ENCODE measurements around the gene PROCA1. TPM values are rescaled to one million over a fixed set of nuclear protein-coding genes. Genes with fewer than 3 reads are reported as not detected.
A peak's percentile ranks its signal among the peaks of the same experiment; 100 is the strongest.
"Not testable (repeated sequence)": the region's sequence is repeated elsewhere in the genome, so short reads cannot be mapped to it uniquely, and the experiment has no call there.

Gene PROCA1
- polyA plus RNA-seq, 1 donor from 2014 or later: 2.7 TPM

DNA sequence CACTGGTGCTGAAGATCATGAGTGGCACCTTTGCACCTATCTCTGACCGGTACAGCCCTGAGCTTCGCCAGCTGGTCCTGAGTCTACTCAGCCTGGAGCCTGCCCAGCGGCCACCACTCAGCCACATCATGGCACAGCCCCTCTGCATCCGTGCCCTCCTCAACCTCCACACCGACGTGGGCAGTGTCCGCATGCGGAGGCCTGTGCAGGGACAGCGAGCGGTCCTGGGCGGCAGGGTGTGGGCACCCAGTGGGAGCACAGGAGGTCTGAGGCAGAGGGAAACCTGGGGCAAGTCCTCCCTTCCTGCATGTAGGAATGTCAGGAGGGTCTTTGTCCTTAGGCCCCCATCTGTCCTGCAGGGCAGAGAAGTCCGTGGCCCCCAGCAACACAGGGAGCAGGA lies 25.6 kb upstream of the PROCA1 start:
- Mint-ChIP-seq H3K36me3 (peaks cover 8% of the 10 kb centered on the region), H3K4me1 (peaks cover 27 to 52% (median 40%) of the 10 kb centered on the region in 3 donors), H3K9me3 (no peaks in the 10 kb centered on the region), H3K27me3 (peaks cover 5% of the 10 kb centered on the region), H3K27ac (peak overlapping the region; percentile 97 to 100 (median 100)), H3K4me3 (peak overlapping the region; percentile 53 to 93 (median 79))

DNA sequence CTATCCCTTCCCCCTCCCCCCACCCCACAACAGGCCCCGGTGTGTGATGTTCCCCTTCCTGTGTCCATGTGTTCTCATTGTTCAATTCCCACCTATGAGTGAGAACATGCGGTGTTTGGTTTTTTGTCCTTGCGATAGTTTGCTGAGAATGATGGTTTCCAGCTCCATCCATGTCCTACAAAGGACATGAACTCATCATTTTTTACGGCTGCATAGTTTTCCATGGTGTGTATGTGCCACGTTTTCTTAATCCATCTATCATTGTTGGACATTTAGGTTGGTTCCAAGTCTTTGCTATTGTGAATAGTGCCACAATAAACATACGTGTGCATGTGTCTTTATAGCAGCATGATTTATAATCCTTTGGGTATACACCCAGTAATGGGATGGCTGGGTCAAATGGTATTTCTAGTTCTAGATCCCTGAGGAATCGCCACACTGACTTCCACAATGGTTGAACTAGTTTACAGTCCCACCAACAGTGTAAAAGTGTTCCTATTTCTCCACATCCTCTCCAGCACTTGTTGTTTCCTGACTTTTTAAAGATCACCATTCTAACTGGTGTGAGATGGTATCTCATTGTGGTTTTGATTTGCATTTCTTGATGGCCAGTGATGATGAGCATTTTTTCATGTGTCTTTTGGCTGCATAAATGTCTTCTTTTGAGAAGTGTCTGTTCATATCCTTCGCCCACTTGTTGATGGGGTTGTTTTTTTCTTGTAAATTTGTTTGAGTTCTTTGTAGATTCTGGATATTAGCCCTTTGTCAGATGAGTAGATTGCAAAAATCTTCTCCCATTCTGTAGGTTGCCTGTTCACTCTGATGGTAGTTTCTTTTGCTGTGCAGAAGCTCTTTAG lies 24.5 kb upstream of the PROCA1 start:
- peaks cover 19 to 44% (median 31%) of the 10 kb centered on the region in 3 donors for H3K4me1 Mint-ChIP-seq
- not testable (repeated sequence) for H3K36me3 Mint-ChIP-seq, H3K9me3 Mint-ChIP-seq, H3K27me3 Mint-ChIP-seq
- peak overlapping the region in 3 of 4 donors; percentile 32 to 54 (median 53) for H3K4me3 Mint-ChIP-seq
- H3K27ac Mint-ChIP-seq: peak overlapping the region in 1 of 3 donors; percentile 97

DNA sequence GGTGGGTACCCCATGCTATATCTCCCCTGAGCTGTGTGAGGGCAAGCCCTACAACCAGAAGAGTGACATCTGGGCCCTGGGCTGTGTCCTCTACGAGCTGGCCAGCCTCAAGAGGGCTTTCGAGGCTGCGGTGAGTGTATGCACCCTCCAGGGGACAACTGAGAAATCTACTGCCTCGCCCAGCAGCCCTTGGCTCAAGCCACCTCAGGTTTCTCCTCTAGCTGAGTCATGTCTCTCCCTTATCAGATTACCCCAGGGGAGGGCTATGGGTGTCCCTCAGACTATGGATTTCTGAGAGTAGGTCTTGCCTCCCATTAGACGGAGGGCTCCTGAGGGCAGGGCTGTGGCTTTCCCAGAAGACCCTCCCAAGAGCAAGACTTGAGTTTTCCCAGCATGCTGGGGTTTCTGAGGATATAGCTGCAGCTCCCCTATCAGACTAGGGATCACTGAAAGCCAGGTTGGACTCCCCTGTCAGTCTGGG lies 23.6 kb upstream of the PROCA1 start:
- Mint-ChIP-seq H3K27ac (no peak overlapping the region), H3K27me3 (peaks cover 2% of the 10 kb centered on the region), H3K4me1 (peaks cover 19 to 39% (median 24%) of the 10 kb centered on the region in 3 donors), H3K36me3 (peaks cover 8% of the 10 kb centered on the region), H3K9me3 (no peaks in the 10 kb centered on the region), H3K4me3 (peak overlapping the region in 2 of 4 donors; percentile 7 to 43)

DNA sequence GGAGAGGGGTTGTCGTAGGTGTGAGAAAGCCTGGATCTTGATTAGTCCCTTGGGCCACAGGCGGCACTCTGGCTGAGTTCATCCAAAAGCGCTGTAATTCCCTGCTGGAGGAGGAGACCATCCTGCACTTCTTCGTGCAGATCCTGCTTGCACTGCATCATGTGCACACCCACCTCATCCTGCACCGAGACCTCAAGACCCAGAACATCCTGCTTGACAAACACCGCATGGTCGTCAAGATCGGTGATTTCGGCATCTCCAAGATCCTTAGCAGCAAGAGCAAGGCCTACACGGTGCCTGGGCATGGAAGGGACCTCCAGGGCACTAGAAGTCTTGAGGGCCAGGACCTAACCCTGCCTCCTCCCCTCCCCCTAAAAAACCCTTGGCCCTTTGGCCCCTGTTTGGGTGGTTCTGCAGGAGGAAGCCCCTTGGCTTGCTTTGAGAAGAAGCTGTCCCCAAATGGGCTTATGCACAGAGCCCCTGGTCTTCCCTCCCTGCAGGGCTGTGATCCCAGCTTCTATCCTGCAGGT lies 23.1 kb upstream of the PROCA1 start:
- Mint-ChIP-seq H3K36me3 (peaks cover 8% of the 10 kb centered on the region), H3K9me3 (no peaks in the 10 kb centered on the region), H3K4me3 (peak overlapping the region in 2 of 4 donors; percentile 25 to 43), H3K27me3 (peaks cover 2% of the 10 kb centered on the region), H3K27ac (peak overlapping the region in 2 of 3 donors; percentile 23 to 83), H3K4me1 (peaks cover 19 to 40% (median 23%) of the 10 kb centered on the region in 3 donors)

DNA sequence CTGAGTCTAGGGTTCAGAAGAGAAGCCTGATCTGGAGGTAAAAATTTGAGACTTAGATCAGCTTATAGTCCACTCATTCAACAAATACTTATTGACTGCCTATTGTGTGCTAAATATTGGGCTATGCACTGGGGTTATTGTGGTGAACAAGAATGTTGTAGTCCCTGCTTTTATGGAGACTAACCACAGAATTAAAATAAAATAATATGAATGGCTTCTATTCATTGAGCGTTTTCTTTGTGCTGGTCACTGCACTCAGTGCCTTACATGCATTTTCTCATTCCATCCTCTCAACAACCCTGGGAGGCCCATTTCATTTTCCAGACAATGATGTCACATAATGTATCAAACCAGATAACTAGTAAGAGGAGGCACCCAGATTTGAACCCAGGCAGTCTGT lies 21.7 kb upstream of the PROCA1 start:
- H3K36me3 Mint-ChIP-seq: peaks cover 8% of the 10 kb centered on the region
- H3K27ac Mint-ChIP-seq: peak overlapping the region in 2 of 3 donors; percentile 80 to 83
- H3K9me3 Mint-ChIP-seq: no peaks in the 10 kb centered on the region
- peak overlapping the region in 1 of 4 donors; percentile 62 for H3K4me3 Mint-ChIP-seq
- H3K27me3 Mint-ChIP-seq: no peaks in the 10 kb centered on the region
- peaks cover 16 to 39% (median 24%) of the 10 kb centered on the region in 3 donors for H3K4me1 Mint-ChIP-seq

DNA sequence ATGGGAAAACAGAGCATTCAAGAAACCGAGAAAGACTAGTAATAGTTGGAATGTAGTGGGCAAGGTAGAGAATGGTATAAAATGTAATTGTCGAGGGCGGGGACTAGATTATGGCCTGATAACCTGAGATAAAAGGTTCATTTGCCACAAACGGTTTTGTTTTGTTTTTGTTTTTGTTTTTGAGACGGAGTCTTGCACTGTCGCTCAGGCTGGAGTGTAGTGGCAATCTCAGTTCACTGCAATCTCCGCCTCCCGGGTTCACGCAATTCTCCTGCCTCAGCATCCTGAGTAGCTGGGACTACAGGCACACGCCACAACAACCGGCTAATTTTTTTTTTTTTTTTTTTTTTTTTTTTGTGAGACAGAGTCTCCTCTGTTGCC lies 18.3 kb upstream of the PROCA1 start:
- Mint-ChIP-seq H3K9me3 (no peaks in the 10 kb centered on the region), H3K36me3 (peaks cover 4% of the 10 kb centered on the region), H3K27me3 (no peaks in the 10 kb centered on the region), H3K4me3 (peak overlapping the region; percentile 0 to 65 (median 60)), H3K4me1 (peaks cover 25 to 39% (median 30%) of the 10 kb centered on the region in 3 donors), H3K27ac (peak overlapping the region; percentile 48 to 100 (median 76))

DNA sequence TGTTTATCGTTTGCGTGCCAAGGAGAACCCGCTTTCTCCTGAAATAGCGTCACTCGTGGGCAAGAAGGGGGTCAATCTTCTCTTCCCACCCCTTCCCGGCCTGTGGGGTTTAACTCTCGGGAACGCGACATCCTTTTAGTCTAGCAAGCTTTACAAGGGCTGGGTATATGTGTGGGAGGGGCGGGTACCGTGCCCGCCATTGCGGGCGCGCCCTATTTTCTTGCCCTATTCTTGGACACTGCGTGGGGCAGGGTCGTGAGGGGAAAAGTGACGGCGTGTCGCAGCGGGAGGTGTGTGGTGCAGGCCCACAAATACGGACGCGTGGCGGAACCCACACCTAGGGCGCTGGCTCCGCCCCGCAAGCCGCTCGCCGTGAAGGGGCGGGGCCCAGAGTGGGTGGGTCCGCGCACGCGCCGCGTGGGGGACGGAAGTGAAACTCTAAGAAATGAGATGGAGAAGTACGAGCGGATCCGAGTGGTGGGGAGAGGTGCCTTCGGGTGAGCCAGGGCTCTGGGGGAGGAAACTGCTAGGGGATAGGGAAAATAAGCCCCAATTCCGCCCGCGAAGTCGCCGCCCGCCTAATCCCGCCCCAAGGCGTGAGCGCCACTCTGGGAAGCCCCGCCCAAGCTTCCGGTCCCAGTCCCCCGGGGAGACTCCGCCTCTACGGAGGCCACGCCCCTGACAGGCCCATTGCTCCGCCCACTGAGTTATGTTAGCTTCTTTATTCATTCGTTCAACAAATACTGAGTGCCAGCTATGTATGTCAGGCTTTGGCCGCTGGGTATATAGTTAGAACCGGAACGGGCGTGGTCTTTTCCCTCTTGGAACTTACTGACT lies 16.9 kb upstream of the PROCA1 start, which contains the start of gene NEK8:
Gene NEK8 (plus strand): TSS at position 425 of the 837 bp plus-strand sequence. CDS start 26 bp downstream, at position 451.
- Mint-ChIP-seq H3K36me3 (peaks cover 2% of the 10 kb centered on the region), H3K4me1 (peaks cover 22 to 36% (median 32%) of the 10 kb centered on the region in 3 donors), H3K9me3 (no peaks in the 10 kb centered on the region), H3K4me3 (peak within 1 kb of the TSS; percentile 91 to 98 (median 96)), H3K27ac (peak within 1 kb of the TSS; percentile 99 to 100 (median 100)), H3K27me3 (no peaks in the 10 kb centered on the region)

DNA sequence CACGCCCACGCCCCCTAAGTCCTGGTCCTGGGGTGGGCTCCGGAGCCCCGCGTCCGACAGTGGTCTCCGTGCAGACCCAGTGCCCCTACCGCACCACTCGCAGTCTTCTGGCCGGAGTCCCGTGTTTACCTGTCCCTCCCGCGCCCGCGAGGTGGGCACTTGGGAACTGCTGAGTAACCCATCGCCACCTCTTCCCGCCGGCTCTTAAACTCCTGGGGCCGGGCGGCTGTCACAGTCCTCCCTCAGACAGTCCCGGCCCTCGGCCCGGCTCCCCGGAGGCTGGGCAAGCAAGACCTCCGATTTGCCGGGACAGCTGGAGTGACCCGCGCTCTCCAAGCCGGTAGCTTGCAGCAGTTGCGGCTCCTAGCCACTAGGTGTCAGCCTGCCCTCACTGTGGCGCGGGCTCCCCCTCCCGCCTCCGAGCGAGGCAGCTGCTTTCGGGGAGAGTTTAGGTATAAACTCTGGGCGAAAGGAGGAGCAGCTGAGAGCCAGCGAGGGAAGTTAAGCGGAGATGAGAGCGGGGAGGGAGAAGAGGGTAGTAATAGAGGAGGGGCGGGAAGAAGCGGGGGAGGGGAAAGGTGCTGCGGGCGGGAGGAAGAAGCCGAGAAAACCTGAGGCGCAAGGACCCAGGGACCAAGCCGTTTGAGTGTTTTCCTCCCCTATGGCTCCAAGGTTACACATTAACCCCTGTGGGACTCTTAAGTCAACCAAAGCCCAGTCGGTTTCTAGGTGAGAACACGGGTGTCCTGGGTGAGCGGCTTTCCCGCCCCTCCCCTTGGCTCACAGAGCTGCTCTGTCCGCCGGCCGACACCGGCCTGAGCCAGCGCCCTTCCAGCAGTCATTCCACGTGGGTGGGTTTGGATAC lies 15.2 kb upstream of the PROCA1 start:
- Mint-ChIP-seq H3K36me3 (peaks cover 2% of the 10 kb centered on the region), H3K27ac (peak overlapping the region; percentile 99 to 100 (median 100)), H3K4me1 (peaks cover 28 to 41% (median 32%) of the 10 kb centered on the region in 3 donors), H3K4me3 (peak overlapping the region; percentile 91 to 98 (median 96)), H3K27me3 (no peaks in the 10 kb centered on the region), H3K9me3 (no peaks in the 10 kb centered on the region)

DNA sequence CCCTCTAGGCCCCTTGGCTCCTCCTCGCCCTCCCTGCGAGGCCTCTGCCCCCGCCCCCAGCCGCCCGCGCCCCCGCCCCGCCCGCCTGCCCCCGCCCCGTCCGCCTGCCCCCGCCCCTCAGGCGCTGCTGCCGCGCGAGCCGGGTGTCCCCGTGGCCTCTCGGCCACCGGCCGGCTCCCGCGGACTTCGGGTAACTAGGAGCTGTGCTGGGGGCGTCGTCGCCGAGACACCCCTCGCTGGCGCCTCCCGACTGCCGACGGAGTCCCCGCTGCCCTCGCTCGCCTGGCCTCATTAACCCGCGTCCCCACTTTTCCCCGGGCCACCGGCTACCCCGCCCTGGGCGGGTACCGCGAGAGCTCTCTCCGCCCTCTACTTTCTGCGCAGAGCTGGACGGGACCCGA lies 14.5 kb upstream of the PROCA1 start, which contains the start of gene TLCD1:
Gene TLCD1 (minus strand): TSS at position 8 of the 401 bp plus-strand sequence. CDS start 136 bp downstream, outside the sequence.
- Mint-ChIP-seq H3K9me3 (no peaks in the 10 kb centered on the region), H3K27me3 (no peaks in the 10 kb centered on the region), H3K4me3 (peak within 1 kb of the TSS; percentile 91 to 98 (median 96)), H3K36me3 (peaks cover 4% of the 10 kb centered on the region), H3K4me1 (peaks cover 32 to 45% (median 37%) of the 10 kb centered on the region in 3 donors), H3K27ac (peak within 1 kb of the TSS; percentile 99 to 100 (median 100))

DNA sequence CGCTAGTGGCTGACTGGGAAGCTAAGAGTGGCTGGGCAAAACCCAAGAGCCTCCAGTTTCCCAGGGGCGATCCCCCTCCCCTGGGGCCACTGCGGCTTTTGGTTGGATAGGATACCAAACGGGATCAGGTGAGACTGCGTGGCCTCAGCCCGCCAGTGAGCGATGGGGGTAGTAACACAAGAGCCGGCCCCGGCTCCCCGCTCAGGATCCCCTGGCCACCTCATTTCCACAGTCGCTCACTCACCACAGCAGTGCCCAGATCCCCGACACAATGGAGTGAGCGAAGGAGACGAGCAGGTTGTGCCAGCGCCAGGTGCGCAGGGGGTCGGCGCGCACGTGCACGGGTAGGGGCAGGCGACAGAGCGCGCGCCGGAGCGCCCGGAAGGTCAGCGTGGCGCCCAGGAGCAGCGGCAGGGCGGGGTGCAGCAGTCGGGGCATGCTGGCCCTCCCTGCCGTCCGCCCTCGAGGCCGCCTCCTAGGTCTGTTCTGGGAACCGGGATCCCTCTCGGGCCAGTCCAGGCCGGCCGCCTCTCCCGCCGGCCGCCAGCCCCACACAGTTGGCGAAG lies 14.1 kb upstream of the PROCA1 start:
- H3K27ac Mint-ChIP-seq: peak overlapping the region; percentile 89 to 98 (median 90)
- no peaks in the 10 kb centered on the region for H3K9me3 Mint-ChIP-seq
- H3K4me1 Mint-ChIP-seq: peaks cover 34 to 47% (median 37%) of the 10 kb centered on the region in 3 donors
- peak overlapping the region; percentile 82 to 95 (median 91) for H3K4me3 Mint-ChIP-seq
- no peaks in the 10 kb centered on the region for H3K27me3 Mint-ChIP-seq
- H3K36me3 Mint-ChIP-seq: peaks cover 5% of the 10 kb centered on the region

GRCh38 chr17:28725166-28725659 lies 13.5 kb upstream of the PROCA1 start:
- Mint-ChIP-seq H3K27ac (peak overlapping the region; percentile 89 to 98 (median 90)), H3K9me3 (no peaks in the 10 kb centered on the region), H3K36me3 (peaks cover 5% of the 10 kb centered on the region), H3K4me3 (peak overlapping the region; percentile 82 to 95 (median 91)), H3K27me3 (no peaks in the 10 kb centered on the region), H3K4me1 (peaks cover 37 to 52% (median 39%) of the 10 kb centered on the region in 3 donors)

DNA sequence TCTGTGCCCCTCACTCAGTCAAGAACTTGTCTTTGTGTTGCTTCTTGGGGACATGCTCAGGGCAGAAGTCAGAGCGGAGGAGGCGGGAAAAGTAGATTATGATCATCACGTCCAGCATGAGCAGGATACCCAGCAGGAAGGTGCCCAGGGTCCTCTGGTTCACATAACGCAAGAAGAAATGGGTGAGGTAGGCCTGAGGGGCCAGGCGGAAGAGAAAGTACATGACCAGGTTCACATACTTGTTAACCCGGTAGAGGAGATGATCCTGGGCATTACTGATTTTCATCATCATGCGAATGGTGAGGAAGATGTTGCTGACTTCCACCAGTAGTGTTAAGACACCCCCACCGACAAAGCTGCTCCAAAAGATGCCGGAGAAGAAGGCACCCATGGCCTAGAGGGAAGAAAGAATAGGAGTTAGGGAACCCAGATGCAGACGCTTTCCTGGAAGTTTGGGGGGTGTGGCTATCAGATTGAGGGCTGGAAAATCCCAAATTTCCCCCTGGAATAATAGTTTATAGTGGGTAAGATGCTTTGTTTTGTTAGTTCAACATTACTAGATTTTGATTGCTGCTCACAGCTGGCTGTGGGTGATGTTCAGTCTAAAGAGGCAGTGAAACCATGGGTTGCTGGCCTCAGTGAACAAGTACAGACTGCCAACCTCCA lies 12.9 kb upstream of the PROCA1 start:
- peak overlapping the region; percentile 89 to 98 (median 90) for H3K27ac Mint-ChIP-seq
- H3K36me3 Mint-ChIP-seq: peaks cover 5% of the 10 kb centered on the region
- peak overlapping the region; percentile 82 to 95 (median 91) for H3K4me3 Mint-ChIP-seq

More for the DNA sequence above, 12.9 kb upstream of the PROCA1 start:
- Mint-ChIP-seq H3K27me3 (no peaks in the 10 kb centered on the region), H3K4me1 (peaks cover 42 to 51% (median 42%) of the 10 kb centered on the region in 3 donors), H3K9me3 (no peaks in the 10 kb centered on the region)
